MCF 10A (cell line): ENCODE data around the gene PTGES3. TPM values are rescaled to one million over a fixed set of nuclear protein-coding genes. Genes with fewer than 3 reads are reported as not detected.

ENCODE experiments used
- BruUV-seq: library from RNA; stranded (reverse); fragments of 400-500 nt; replicated peaks from 2 replicates; lab custom pipeline; 2021; lab: Mats Ljungman, UMichigan
- CTCF ChIA-PET: fragments of 300-600 bp; sonication (Branson Sonifier 250); formaldehyde crosslinking; extraction: SDS; loops from one replicate; lab custom pipeline; 2021; ENCODE audit warnings: antibody characterized with exemption, inconsistent platforms; lab: Yijun Ruan, JAX
- POLR2A ChIA-PET: fragments of 300-600, 350-650 bp; sonication (Branson Sonifier 250); formaldehyde crosslinking; extraction: SDS; loops from one replicate; lab custom pipeline; 2020; ENCODE audit warnings: antibody characterized with exemption, inconsistent platforms; lab: Yijun Ruan, JAX
- DNase-seq: peaks from one replicate; pipeline ENCODE4 v3.0.0-alpha.2; 2018; ENCODE audit not compliant: unreplicated experiment
- H3K27ac Mint-ChIP-seq: one replicate; pipeline ENCODE4 v1.8.0; 2022; ENCODE audit warnings: mild to moderate bottlenecking, low read depth, mixed read lengths; ENCODE audit not compliant: unreplicated experiment
- H3K27me3 Mint-ChIP-seq: one replicate; pipeline ENCODE4 v1.8.0; 2022; ENCODE audit warnings: mixed read lengths; ENCODE audit not compliant: insufficient read depth, unreplicated experiment
- H3K36me3 Mint-ChIP-seq: one replicate; pipeline ENCODE4 v1.8.0; 2022; ENCODE audit warnings: mild to moderate bottlenecking, moderate library complexity, mixed read lengths; ENCODE audit not compliant: insufficient read depth, unreplicated experiment
- H3K4me1 Mint-ChIP-seq: one replicate; pipeline ENCODE4 v1.8.0; 2022; ENCODE audit warnings: mixed read lengths; ENCODE audit not compliant: insufficient read depth, unreplicated experiment
- H3K4me3 Mint-ChIP-seq: one replicate; pipeline ENCODE4 v1.8.0; 2022; ENCODE audit warnings: mild to moderate bottlenecking, moderate library complexity, mixed read lengths; ENCODE audit not compliant: unreplicated experiment
- H3K9me3 Mint-ChIP-seq: one replicate; pipeline ENCODE4 v1.8.0; 2022; ENCODE audit warnings: mixed read lengths; ENCODE audit not compliant: unreplicated experiment
- intact Hi-C: fragments of 100-400 bp; cut with micrococcal nuclease; formaldehyde crosslinking; loops from 2 replicates; pipeline ENCODE4 v1.14.1; 2022
- total RNA-seq: library from RNA; stranded (reverse); gene quantifications from 2 replicates; pipeline ENCODE4 v1.2.3, GENCODE V29; 2022
- TF ChIP-seq, protein P1 (sequence below): fragments of 200-600 bp; IDR thresholded peaks from one replicate; pipeline ENCODE4 v1.8.0; 2022; ENCODE audit warnings: antibody characterized with exemption, mild to moderate bottlenecking; ENCODE audit not compliant: unreplicated experiment

PTGES3 gene
- total RNA-seq, 1 experiment from 2014 or later, result 228 TPM

DNA sequence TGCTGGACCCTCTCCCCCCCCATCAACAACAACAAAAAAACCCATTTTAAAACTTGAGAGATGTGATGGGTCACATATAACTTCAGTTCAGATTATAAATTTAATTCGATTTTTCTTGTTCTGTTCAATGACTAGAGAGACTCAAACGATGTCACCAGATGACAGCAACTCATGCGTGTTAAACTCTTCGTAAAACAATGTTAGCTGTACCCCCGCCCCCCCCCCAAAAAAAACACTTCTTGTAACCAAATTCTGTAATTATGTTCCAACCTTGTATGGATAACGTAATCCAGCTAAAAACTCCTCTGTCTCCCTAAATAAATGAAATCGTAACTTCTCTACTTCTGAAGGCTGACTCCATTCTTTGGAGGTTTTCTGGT lies 37.6 kb upstream of the PTGES3 start:
- H3K4me3 Mint-ChIP-seq, result peak overlapping the region; percentile 91
- peaks cover 22% of the 10 kb centered on the region for H3K4me1 Mint-ChIP-seq
- CTCF ChIA-PET, result interaction anchor here (0.6 to 1.1 kb wide), 5 partner anchors 14 to 517 kb away, joined by 3 to 4 read pairs (median 3); no protein-coding TSS in a partner anchor
- BruUV-seq, result TSS peak; percentile 46
- no peaks in the 10 kb centered on the region for H3K27me3 Mint-ChIP-seq
- intact Hi-C loops, result loop anchor here (1.0 to 2.0 kb wide), 2 partner anchors 37 to 89 kb away; partner anchors contain the start of gene PTGES3
- TF ChIP-seq, protein P1, sequence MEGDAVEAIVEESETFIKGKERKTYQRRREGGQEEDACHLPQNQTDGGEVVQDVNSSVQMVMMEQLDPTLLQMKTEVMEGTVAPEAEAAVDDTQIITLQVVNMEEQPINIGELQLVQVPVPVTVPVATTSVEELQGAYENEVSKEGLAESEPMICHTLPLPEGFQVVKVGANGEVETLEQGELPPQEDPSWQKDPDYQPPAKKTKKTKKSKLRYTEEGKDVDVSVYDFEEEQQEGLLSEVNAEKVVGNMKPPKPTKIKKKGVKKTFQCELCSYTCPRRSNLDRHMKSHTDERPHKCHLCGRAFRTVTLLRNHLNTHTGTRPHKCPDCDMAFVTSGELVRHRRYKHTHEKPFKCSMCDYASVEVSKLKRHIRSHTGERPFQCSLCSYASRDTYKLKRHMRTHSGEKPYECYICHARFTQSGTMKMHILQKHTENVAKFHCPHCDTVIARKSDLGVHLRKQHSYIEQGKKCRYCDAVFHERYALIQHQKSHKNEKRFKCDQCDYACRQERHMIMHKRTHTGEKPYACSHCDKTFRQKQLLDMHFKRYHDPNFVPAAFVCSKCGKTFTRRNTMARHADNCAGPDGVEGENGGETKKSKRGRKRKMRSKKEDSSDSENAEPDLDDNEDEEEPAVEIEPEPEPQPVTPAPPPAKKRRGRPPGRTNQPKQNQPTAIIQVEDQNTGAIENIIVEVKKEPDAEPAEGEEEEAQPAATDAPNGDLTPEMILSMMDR, result no peak
- H3K36me3 Mint-ChIP-seq, result peaks cover 61% of the 10 kb centered on the region
- DNase-seq, result no peak
- H3K9me3 Mint-ChIP-seq, result no peaks in the 10 kb centered on the region
- POLR2A ChIA-PET, result interaction anchor here (0.6 to 2.9 kb wide), 40 partner anchors 8 to 609 kb away, joined by 3 to 102 read pairs (median 6); partner anchors contain the start of genes ATP5F1B, BAZ2A, CS and LRP1
- H3K27ac Mint-ChIP-seq, result peak overlapping the region; percentile 97

- peak within 1 kb of the TSS; percentile 91 for H3K4me3 Mint-ChIP-seq
- BruUV-seq, result no TSS peak
- CTCF ChIA-PET, result interaction anchor here (0.7 to 1.1 kb wide), 3 partner anchors 33 to 517 kb away, joined by 3 read pairs; no protein-coding TSS in a partner anchor
- no peaks in the 10 kb centered on the region for H3K9me3 Mint-ChIP-seq
- POLR2A ChIA-PET, result interaction anchor here (0.5 to 2.9 kb wide), 41 partner anchors 8 to 608 kb away, joined by 3 to 102 read pairs (median 6); partner anchors contain the start of genes ATP5F1B, BAZ2A, CS and LRP1
- H3K4me1 Mint-ChIP-seq, result peaks cover 28% of the 10 kb centered on the region
- peak within 1 kb of the TSS; percentile 97 for H3K27ac Mint-ChIP-seq
- H3K27me3 Mint-ChIP-seq, result no peaks in the 10 kb centered on the region
- DNase-seq, result peak; percentile 97
- H3K36me3 Mint-ChIP-seq, result peaks cover 62% of the 10 kb centered on the region
- TF ChIP-seq, protein P1, result no peak
- intact Hi-C loops, result loop anchor here (1.0 to 2.0 kb wide), 2 partner anchors 37 to 88 kb away; partner anchors contain the start of gene PTGES3
Observed at GRCh38 chr12:56724972-56725722, 37.1 kb upstream of the PTGES3 start, which contains the start of gene NACA. TSS of gene NACA (minus strand) at chr12:56725299. CDS start at chr12:56724521, 778 bp downstream.

DNA sequence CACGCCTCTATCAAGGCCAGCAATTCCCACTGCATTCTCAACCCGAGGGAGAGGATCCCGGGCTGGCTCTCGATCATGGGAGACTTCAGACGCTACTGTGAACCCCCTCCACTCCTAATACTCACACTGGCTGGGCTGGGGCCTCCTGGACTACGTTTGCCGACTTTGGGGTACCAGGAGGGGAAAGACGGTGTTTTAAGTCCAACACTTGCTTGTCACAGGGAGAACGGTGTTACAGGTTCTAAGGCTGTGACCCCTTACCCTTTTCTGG lies 36.6 kb upstream of the PTGES3 start:
- Mint-ChIP-seq H3K4me1 (peaks cover 33% of the 10 kb centered on the region), H3K4me3 (peak overlapping the region; percentile 91), H3K27ac (peak overlapping the region; percentile 97), H3K27me3 (no peaks in the 10 kb centered on the region), H3K36me3 (peaks cover 62% of the 10 kb centered on the region), H3K9me3 (no peaks in the 10 kb centered on the region)
- CTCF ChIA-PET, result interaction anchor here (1.0 to 2.1 kb wide), 2 partner anchors 34 to 88 kb away, joined by 3 to 5 read pairs; no protein-coding TSS in a partner anchor
- intact Hi-C loops, result loop anchor here (2.0 kb wide), 1 partner anchor 88 kb away; no protein-coding TSS in a partner anchor
- peak; percentile 18 for DNase-seq
- POLR2A ChIA-PET, result interaction anchor here (0.9 to 4.8 kb wide), 13 partner anchors 16 to 387 kb away, joined by 3 to 137 read pairs (median 15); partner anchors contain the start of genes ATP5F1B, BAZ2A, PRIM1 and PTGES3
- TF ChIP-seq, protein P1, result no peak
- TSS peak; percentile 63 for BruUV-seq
